MM.1S (cell line): ENCODE measurements around the gene ANKRD16.

Source experiments
- CTCF ChIP-seq: fragments of 300-600 bp; sonication (generic); IDR thresholded peaks from 2 replicates; pipeline ENCODE4 v1.5.1; 2016; ENCODE audit warnings: antibody characterized with exemption, low read length, mixed read lengths
- EZH2 ChIP-seq: fragments of 300-600 bp; sonication (generic); optimal IDR thresholded peaks from 2 replicates; pipeline ENCODE3; 2017; ENCODE audit warnings: low read depth, mild to moderate bottlenecking, antibody characterized with exemption, low read length, mixed read lengths
- EZH2phosphoT487 ChIP-seq: fragments of 300-600 bp; sonication (generic); IDR thresholded peaks from 2 replicates; pipeline ENCODE4 v1.6.1; 2018; ENCODE audit warnings: antibody characterized with exemption, low read length

DNA sequence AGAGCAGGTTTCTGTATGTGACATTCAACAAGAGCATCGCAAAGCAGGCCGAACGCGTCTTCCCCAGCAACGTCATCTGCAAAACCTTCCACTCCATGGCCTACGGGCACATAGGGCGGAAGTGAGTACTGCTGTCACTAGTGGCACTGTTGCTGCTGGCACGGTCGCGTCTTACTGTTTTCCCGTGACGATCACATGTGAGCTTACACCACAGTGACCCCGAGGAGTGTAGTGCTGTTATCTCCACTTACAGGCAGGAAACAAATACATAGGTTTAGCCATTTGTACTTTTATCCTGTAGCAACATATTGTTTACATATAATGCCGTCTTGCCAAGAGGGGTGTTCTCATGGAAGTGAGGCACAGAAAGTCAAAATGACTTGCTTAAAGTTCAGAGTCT lies 25.8 kb upstream of the ANKRD16 start:
- TF ChIP-seq CTCF = no peak
- TF ChIP-seq EZH2phosphoT487 = no peak
- TF ChIP-seq EZH2 = no peak
